Calu3 (cell line): ENCODE measurements around the gene MTA1. TPM values are rescaled to one million over a fixed set of nuclear protein-coding genes. Genes with fewer than 3 reads are reported as not detected.

Source experiments
- BruUV-seq: library from RNA; stranded (reverse); fragments of 400-500 nt; replicated peaks from 2 replicates; lab custom pipeline; 2021; lab: Mats Ljungman, UMichigan
- CTCF ChIA-PET: fragments of 300-600 bp; sonication (Branson Sonifier 250); formaldehyde crosslinking; loops from one replicate; lab custom pipeline; 2022; ENCODE audit warnings: antibody characterized with exemption; lab: Charles Lee
- DNase-seq: peaks from one replicate; pipeline ENCODE4 v3.0.0; 2022
- H3K27ac Mint-ChIP-seq: one replicate; pipeline ENCODE4 v1.8.0; 2022; ENCODE audit warnings: mixed read lengths; ENCODE audit not compliant: unreplicated experiment
- H3K27me3 Mint-ChIP-seq: one replicate; pipeline ENCODE4 v1.8.0; 2022; ENCODE audit warnings: mixed read lengths; ENCODE audit not compliant: unreplicated experiment
- H3K36me3 Mint-ChIP-seq: one replicate; pipeline ENCODE4 v1.8.0; 2022; ENCODE audit warnings: mild to moderate bottlenecking, moderate library complexity, mixed read lengths; ENCODE audit not compliant: insufficient read depth, unreplicated experiment
- H3K4me1 Mint-ChIP-seq: one replicate; pipeline ENCODE4 v1.8.0; 2022; ENCODE audit warnings: mild to moderate bottlenecking, low read depth, mixed read lengths; ENCODE audit not compliant: unreplicated experiment
- H3K4me3 Mint-ChIP-seq: one replicate; pipeline ENCODE4 v1.8.0; 2022; ENCODE audit warnings: mild to moderate bottlenecking, low read depth, moderate library complexity, mixed read lengths; ENCODE audit not compliant: unreplicated experiment
- H3K9me3 Mint-ChIP-seq: one replicate; pipeline ENCODE4 v1.8.0; 2022; ENCODE audit warnings: low read depth, mixed read lengths; ENCODE audit not compliant: unreplicated experiment
- intact Hi-C: fragments of 100-400 bp; cut with micrococcal nuclease; formaldehyde crosslinking; loops from one replicate; pipeline ENCODE4 v1.10.0; 2022; ENCODE audit not compliant: unreplicated experiment
- total RNA-seq: library from RNA; stranded (reverse); gene quantifications from 2 replicates; pipeline ENCODE4 v1.2.3, GENCODE V29; 2022
- TF ChIP-seq, protein P1 (sequence below): fragments of 200-600 bp; IDR thresholded peaks from one replicate; pipeline ENCODE4 v1.8.0; 2022; ENCODE audit warnings: antibody characterized with exemption; ENCODE audit not compliant: unreplicated experiment

The MTA1 gene
- total RNA-seq, 1 experiment from 2014 or later, result 168 TPM

GRCh38 chr14:105482486-105483110 lies 63.0 kb downstream of the MTA1 start:
- Mint-ChIP-seq H3K9me3 (no peaks in the 10 kb centered on the region), H3K4me1 (peaks cover 30% of the 10 kb centered on the region), H3K27ac (peak overlapping the region; percentile 91), H3K27me3 (no peaks in the 10 kb centered on the region), H3K4me3 (peak overlapping the region; percentile 55), H3K36me3 (peaks cover 43% of the 10 kb centered on the region)
- DNase-seq, result no peak
- TF ChIP-seq, protein P1, sequence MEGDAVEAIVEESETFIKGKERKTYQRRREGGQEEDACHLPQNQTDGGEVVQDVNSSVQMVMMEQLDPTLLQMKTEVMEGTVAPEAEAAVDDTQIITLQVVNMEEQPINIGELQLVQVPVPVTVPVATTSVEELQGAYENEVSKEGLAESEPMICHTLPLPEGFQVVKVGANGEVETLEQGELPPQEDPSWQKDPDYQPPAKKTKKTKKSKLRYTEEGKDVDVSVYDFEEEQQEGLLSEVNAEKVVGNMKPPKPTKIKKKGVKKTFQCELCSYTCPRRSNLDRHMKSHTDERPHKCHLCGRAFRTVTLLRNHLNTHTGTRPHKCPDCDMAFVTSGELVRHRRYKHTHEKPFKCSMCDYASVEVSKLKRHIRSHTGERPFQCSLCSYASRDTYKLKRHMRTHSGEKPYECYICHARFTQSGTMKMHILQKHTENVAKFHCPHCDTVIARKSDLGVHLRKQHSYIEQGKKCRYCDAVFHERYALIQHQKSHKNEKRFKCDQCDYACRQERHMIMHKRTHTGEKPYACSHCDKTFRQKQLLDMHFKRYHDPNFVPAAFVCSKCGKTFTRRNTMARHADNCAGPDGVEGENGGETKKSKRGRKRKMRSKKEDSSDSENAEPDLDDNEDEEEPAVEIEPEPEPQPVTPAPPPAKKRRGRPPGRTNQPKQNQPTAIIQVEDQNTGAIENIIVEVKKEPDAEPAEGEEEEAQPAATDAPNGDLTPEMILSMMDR, result no peak
- intact Hi-C loops, result no loop called here
- no TSS peak for BruUV-seq
- CTCF ChIA-PET, result no interaction called here

DNA sequence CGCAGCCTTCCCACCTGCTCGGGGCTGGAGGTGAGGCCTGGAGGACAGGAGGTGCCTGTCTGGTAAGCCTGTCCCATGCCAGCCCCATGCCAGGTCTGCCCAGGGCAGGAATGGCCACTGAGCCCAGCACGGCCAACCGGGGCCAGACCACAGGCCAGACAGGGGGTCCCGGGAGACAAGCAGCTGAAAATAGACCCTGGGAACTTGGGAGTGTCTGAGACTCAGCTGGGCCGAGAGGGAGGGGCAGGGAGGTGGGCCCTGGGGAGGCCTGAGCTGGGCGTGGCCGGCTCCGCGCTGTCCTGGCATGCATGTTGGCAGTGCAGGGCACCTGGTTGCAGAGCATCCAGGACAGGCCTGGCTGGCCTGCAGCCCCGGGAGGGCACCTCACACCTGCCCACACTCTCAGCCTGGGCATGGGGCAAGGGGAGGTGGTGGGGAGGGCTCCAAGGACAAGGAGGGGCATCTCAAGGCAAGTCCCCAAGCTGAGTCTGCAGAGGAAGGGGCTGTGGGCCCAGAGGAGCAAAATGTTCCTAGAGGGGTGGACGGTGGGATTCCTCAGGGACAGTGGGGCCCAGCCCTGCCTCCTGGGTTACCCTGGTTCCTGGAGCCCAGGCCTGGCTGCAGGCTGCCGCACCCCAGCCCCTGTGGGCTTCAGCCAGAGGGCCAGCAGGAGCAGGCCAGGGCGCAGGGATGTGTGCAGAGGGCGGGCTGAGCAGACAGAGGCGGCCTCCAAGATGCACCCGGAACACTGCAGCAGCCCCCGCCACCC lies 63.9 kb downstream of the MTA1 start:
- Mint-ChIP-seq H3K9me3 (no peaks in the 10 kb centered on the region), H3K36me3 (peaks cover 43% of the 10 kb centered on the region), H3K4me3 (no peak overlapping the region), H3K27me3 (no peaks in the 10 kb centered on the region), H3K4me1 (peaks cover 28% of the 10 kb centered on the region), H3K27ac (peak overlapping the region; percentile 91)
- no TSS peak for BruUV-seq
- DNase-seq, result peak; percentile 51
- TF ChIP-seq, protein P1, result no peak
- intact Hi-C loops, result no loop called here
- CTCF ChIA-PET, result no interaction called here

GRCh38 chr14:105484069-105484996 lies 64.7 kb downstream of the MTA1 start:
- peaks cover 44% of the 10 kb centered on the region for H3K36me3 Mint-ChIP-seq
- no TSS peak for BruUV-seq
- CTCF ChIA-PET, result no interaction called here
- TF ChIP-seq, protein P1, result no peak
- no peak for DNase-seq
- peak overlapping the region; percentile 26 for H3K27ac Mint-ChIP-seq
- H3K27me3 Mint-ChIP-seq, result no peaks in the 10 kb centered on the region
- intact Hi-C loops, result no loop called here
- H3K9me3 Mint-ChIP-seq, result no peaks in the 10 kb centered on the region
- peaks cover 28% of the 10 kb centered on the region for H3K4me1 Mint-ChIP-seq
- H3K4me3 Mint-ChIP-seq, result no peak overlapping the region

DNA sequence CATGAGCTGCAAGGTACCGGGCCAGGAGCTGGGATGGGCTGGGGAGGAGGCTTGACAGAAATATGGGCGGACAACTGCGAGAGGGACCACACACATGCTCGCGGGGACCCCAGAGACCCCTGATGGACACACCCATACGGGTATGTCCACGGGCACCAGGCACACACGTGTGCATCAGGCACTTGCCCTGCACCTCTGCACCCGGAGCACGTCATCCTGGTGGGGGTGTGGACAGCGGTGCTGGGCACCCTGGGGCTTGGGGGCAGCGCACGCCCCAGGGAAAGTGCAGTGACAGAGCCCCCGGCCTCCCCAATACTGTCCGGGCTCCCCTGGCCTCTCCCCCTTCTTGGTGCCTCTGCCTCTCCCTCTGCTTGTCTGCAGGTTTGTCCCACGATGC lies 65.4 kb downstream of the MTA1 start:
- Mint-ChIP-seq H3K4me3 (no peak overlapping the region), H3K36me3 (peaks cover 45% of the 10 kb centered on the region), H3K27ac (peak overlapping the region; percentile 26), H3K4me1 (peaks cover 28% of the 10 kb centered on the region), H3K27me3 (no peaks in the 10 kb centered on the region), H3K9me3 (no peaks in the 10 kb centered on the region)
- BruUV-seq, result no TSS peak
- CTCF ChIA-PET, result no interaction called here
- no peak for DNase-seq
- intact Hi-C loops, result no loop called here
- TF ChIP-seq, protein P1, result no peak
